ENCODE results near the gene KIF5A. TPM values are rescaled to one million over a fixed set of nuclear protein-coding genes. Genes with fewer than 3 reads are reported as not detected.
A peak's percentile ranks its signal among the peaks of the same experiment; 100 is the strongest.

Gene KIF5A
- total RNA-seq, 4 donors from 2014 or later, result 0.34 to 0.67 (median 0.51) TPM

GRCh38 chr12:57527184-57527583, 22.7 kb upstream of the KIF5A start:
- H3K27ac ChIP-seq, result no peak overlapping the region

GRCh38 chr12:57528176-57528575, 21.7 kb upstream of the KIF5A start:
- Histone ChIP-seq H3K36me3 (peaks cover 69% of the 10 kb centered on the region in 2 donors), H3K27ac (no peak overlapping the region), H3K4me3 (replicated peaks in 1 of 3) (no peak overlapping the region), H3K9me3 (no peaks in the 10 kb centered on the region), H3K27me3 (no peaks in the 10 kb centered on the region), H3K4me1 (peaks cover 28 to 44% of the 10 kb centered on the region in 2 donors)
- intact Hi-C loops (cut with DNase I), result no loop called here
- DNase-seq, result no peak
- WGBS, 2 donors, result 81 to 94% methylated on average over 9 to 10 of the region's 12 CpGs
- no peak for TF ChIP-seq CTCF (IDR thresholded peaks at IDR 0.05)
- no peak for TF ChIP-seq POLR2A (IDR thresholded peaks at IDR 0.05)

More at GRCh38 chr12:57527184-57527583, 22.7 kb upstream of the KIF5A start:
- Histone ChIP-seq H3K4me1 (peaks cover 31 to 44% of the 10 kb centered on the region in 2 donors), H3K9me3 (no peaks in the 10 kb centered on the region), H3K27me3 (no peaks in the 10 kb centered on the region), H3K4me3 (replicated peaks in 1 of 3) (no peak overlapping the region), H3K36me3 (peaks cover 59% of the 10 kb centered on the region in 2 donors)
- intact Hi-C loops (cut with DNase I), result no loop called here
- WGBS, 2 donors, result 73 to 85% methylated on average over 5 of the region's 5 CpGs
- no peak for DNase-seq
- TF ChIP-seq POLR2A (IDR thresholded peaks at IDR 0.05), result no peak
- TF ChIP-seq CTCF (IDR thresholded peaks at IDR 0.05), result no peak

GRCh38 chr12:57528831-57529555, 20.9 kb upstream of the KIF5A start:
- intact Hi-C loops (cut with DNase I), result no loop called here
- no peaks in the 10 kb centered on the region for H3K27me3 ChIP-seq
- H3K4me3 ChIP-seq (replicated peaks in 1 of 3), result no peak overlapping the region
- no peaks in the 10 kb centered on the region for H3K9me3 ChIP-seq
- 81 to 83% methylated on average over 8 to 9 of the region's 10 CpGs for WGBS, 2 donors
- H3K4me1 ChIP-seq, result peaks cover 20 to 39% of the 10 kb centered on the region in 2 donors
- no peak overlapping the region for H3K27ac ChIP-seq
- H3K36me3 ChIP-seq, result peaks cover 75 to 76% of the 10 kb centered on the region in 2 donors
- DNase-seq, result no peak
- TF ChIP-seq POLR2A (IDR thresholded peaks at IDR 0.05) (no peak), CTCF (IDR thresholded peaks at IDR 0.05) (no peak)

- DNase-seq, result no peak
- WGBS, 2 donors, result 78 to 80% methylated on average over 6 of the region's 6 CpGs
- no peak overlapping the region for H3K27ac ChIP-seq
- H3K27me3 ChIP-seq, result no peaks in the 10 kb centered on the region
- intact Hi-C loops (cut with DNase I), result no loop called here
- peaks cover 77 to 84% of the 10 kb centered on the region in 2 donors for H3K36me3 ChIP-seq
- no peak for TF ChIP-seq POLR2A (IDR thresholded peaks at IDR 0.05)
- TF ChIP-seq CTCF (IDR thresholded peaks at IDR 0.05), result no peak
- peaks cover 15 to 31% of the 10 kb centered on the region in 2 donors for H3K4me1 ChIP-seq
- H3K4me3 ChIP-seq (replicated peaks in 1 of 3), result no peak overlapping the region
- no peaks in the 10 kb centered on the region for H3K9me3 ChIP-seq
Observed at GRCh38 chr12:57529831-57530230, 20.0 kb upstream of the KIF5A start.

- peak; percentile 80 to 86 for DNase-seq
- TF ChIP-seq CTCF (IDR thresholded peaks at IDR 0.05), result no peak
- peak in 1 of 2 donors; percentile 9 for TF ChIP-seq POLR2A (IDR thresholded peaks at IDR 0.05)
- Histone ChIP-seq H3K27ac (peak overlapping the region in 2 of 3 donors; percentile 4 to 45), H3K36me3 (peaks cover 80 to 81% of the 10 kb centered on the region in 2 donors), H3K9me3 (no peaks in the 10 kb centered on the region), H3K4me1 (peaks cover 15 to 24% of the 10 kb centered on the region in 2 donors), H3K4me3 (replicated peaks in 1 of 3) (no peak overlapping the region), H3K27me3 (no peaks in the 10 kb centered on the region)
- intact Hi-C loops (cut with DNase I), result no loop called here
- 56 to 63% methylated on average over 4 to 5 of the region's 5 CpGs for WGBS, 2 donors
Observed at GRCh38 chr12:57530396-57531142, 19.3 kb upstream of the KIF5A start.
